Parathyroid adenoma (tissue), 2 donors: ENCODE measurements around the gene ABCC5.

Source experiments
- H2AFZ ChIP-seq: fragments of 300-600 bp; sonication (generic); one replicate; pipeline ENCODE4 v1.7.0; 2017; ENCODE audit warnings: antibody characterized with exemption, mild to moderate bottlenecking
- H3K27ac ChIP-seq: fragments of 300-600 bp; sonication (generic); one replicate; pipeline ENCODE4 v1.7.0; 2017
- H3K27me3 ChIP-seq: fragments of 300-600 bp; sonication (generic); one replicate; pipeline ENCODE4 v1.7.0; 2017; ENCODE audit warnings: low read length; ENCODE audit not compliant: control insufficient read depth, insufficient read depth
- H3K36me3 ChIP-seq: fragments of 300-600 bp; sonication (generic); one replicate; pipeline ENCODE4 v1.7.0; 2017; ENCODE audit warnings: low read length; ENCODE audit not compliant: control insufficient read depth, insufficient read depth
- H3K4me1 ChIP-seq: fragments of 300-600 bp; sonication (generic); one replicate; pipeline ENCODE4 v1.7.0; 2017; ENCODE audit warnings: control low read depth
- H3K4me2 ChIP-seq: fragments of 300-600 bp; sonication (generic); one replicate; pipeline ENCODE4 v1.7.0; 2017; ENCODE audit warnings: low read length
- H3K4me3 ChIP-seq: fragments of 300-600 bp; sonication (generic); one replicate; pipeline ENCODE4 v1.7.0; 2017; ENCODE audit warnings: low read depth, low read length
- H3K79me2 ChIP-seq: fragments of 300-600 bp; sonication (generic); one replicate; pipeline ENCODE4 v1.7.0; 2017; ENCODE audit warnings: control low read depth
- H3K9ac ChIP-seq: fragments of 300-600 bp; sonication (generic); one replicate; pipeline ENCODE4 v1.7.0; 2017; ENCODE audit warnings: mild to moderate bottlenecking
- H3K9me3 ChIP-seq: fragments of 300-600 bp; sonication (generic); one replicate; pipeline ENCODE4 v1.7.0; 2017; ENCODE audit warnings: low read length; ENCODE audit not compliant: control insufficient read depth
- TF ChIP-seq, protein P1 (sequence below): fragments of 300-600 bp; sonication (generic); IDR thresholded peaks from one replicate; pipeline ENCODE4 v1.7.0; 2017; ENCODE audit warnings: antibody characterized with exemption, mild to moderate bottlenecking
- donor health status: primary hyperparathyroidism.

The ABCC5 gene

DNA sequence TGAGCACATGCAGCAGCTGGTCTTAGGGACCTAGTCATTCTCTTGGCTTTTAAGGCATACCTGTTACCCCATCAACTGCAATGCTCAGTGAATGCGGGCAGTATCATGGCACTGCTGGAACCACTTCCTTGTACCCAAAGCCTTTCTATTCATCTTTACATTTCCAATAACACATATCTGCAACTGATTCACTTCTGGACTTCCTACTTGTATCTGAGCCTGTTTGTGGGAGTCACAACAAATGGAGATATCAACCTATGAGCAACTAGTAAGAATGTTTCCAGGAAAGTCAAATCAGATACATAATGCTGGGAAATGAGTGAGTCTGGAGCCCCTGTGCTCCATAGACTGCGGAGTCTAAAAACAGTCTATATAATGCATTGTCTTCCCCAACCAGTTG is 71.6 kb downstream of the ABCC5 start:
- Histone ChIP-seq H3K27ac (no peak overlapping the region), H2AFZ (no peak overlapping the region), H3K4me3 (no peak overlapping the region), H3K9me3 (no peaks in the 10 kb centered on the region), H3K4me2 (no peak overlapping the region), H3K4me1 (no peaks in the 10 kb centered on the region), H3K36me3 (no peaks in the 10 kb centered on the region), H3K27me3 (no peaks in the 10 kb centered on the region), H3K9ac (no peak overlapping the region), H3K79me2 (no peaks in the 10 kb centered on the region)
- TF ChIP-seq, protein P1, sequence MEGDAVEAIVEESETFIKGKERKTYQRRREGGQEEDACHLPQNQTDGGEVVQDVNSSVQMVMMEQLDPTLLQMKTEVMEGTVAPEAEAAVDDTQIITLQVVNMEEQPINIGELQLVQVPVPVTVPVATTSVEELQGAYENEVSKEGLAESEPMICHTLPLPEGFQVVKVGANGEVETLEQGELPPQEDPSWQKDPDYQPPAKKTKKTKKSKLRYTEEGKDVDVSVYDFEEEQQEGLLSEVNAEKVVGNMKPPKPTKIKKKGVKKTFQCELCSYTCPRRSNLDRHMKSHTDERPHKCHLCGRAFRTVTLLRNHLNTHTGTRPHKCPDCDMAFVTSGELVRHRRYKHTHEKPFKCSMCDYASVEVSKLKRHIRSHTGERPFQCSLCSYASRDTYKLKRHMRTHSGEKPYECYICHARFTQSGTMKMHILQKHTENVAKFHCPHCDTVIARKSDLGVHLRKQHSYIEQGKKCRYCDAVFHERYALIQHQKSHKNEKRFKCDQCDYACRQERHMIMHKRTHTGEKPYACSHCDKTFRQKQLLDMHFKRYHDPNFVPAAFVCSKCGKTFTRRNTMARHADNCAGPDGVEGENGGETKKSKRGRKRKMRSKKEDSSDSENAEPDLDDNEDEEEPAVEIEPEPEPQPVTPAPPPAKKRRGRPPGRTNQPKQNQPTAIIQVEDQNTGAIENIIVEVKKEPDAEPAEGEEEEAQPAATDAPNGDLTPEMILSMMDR, result no peak

- Histone ChIP-seq H3K79me2 (no peaks in the 10 kb centered on the region), H3K9me3 (no peaks in the 10 kb centered on the region), H3K9ac (no peak overlapping the region), H3K27ac (no peak overlapping the region), H2AFZ (no peak overlapping the region), H3K27me3 (no peaks in the 10 kb centered on the region), H3K4me2 (no peak overlapping the region), H3K4me1 (no peaks in the 10 kb centered on the region), H3K4me3 (no peak overlapping the region), H3K36me3 (no peaks in the 10 kb centered on the region)
- TF ChIP-seq, protein P1, result no peak
These were observed 72.9 kb downstream of the ABCC5 start for GRCh38 chr3:183944775-183945174.

- H3K4me1 ChIP-seq, result no peaks in the 10 kb centered on the region
- no peak overlapping the region for H3K9ac ChIP-seq
- no peak overlapping the region for H3K4me2 ChIP-seq
- no peaks in the 10 kb centered on the region for H3K79me2 ChIP-seq
- H3K9me3 ChIP-seq, result no peaks in the 10 kb centered on the region
- no peak overlapping the region for H3K27ac ChIP-seq
- no peaks in the 10 kb centered on the region for H3K36me3 ChIP-seq
- H3K4me3 ChIP-seq, result no peak overlapping the region
- no peaks in the 10 kb centered on the region for H3K27me3 ChIP-seq
- no peak overlapping the region for H2AFZ ChIP-seq
- TF ChIP-seq, protein P1, result no peak
These were observed 73.9 kb downstream of the ABCC5 start for GRCh38 chr3:183943739-183944138.

GRCh38 chr3:183941216-183941615 is 76.5 kb downstream of the ABCC5 start:
- Histone ChIP-seq H3K4me3 (no peak overlapping the region), H3K4me1 (no peaks in the 10 kb centered on the region), H3K9me3 (no peaks in the 10 kb centered on the region), H3K27me3 (no peaks in the 10 kb centered on the region), H3K79me2 (no peaks in the 10 kb centered on the region), H3K27ac (no peak overlapping the region), H3K36me3 (no peaks in the 10 kb centered on the region), H3K4me2 (no peak overlapping the region), H3K9ac (no peak overlapping the region), H2AFZ (no peak overlapping the region)
- TF ChIP-seq, protein P1, result no peak

DNA sequence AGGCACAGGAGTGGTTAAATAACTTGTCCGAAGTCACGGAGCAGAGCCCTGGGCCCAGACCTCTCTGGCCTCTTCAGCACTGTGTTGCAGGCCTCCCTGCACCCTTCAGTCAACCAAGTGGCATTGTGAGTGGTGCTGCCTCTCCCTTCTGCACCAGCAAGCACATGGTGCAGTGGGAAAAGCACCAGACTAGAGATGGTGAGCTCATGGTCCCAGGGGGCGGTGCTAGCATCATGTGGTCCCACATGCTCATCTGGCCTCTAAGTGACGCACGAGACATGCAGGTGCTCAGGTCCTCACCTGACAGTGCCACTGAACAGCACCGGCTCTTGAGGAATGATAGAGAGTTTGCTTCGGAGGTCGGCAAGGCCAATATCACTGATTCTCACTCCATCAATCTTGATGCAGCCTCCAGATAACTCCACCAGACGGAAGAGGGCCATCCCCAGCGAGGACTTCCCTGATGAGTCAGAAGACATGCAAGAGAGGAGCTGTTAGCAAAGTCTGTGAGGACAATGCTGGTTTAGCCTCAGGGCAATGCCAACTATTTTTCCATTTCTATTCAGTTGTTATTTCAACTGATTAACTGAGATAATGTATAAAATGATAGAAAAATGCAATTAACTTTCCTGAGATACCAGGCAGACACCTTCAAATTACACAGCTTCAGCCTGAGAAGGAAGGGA is 79.9 kb downstream of the ABCC5 start:
- H3K79me2 ChIP-seq, result no peaks in the 10 kb centered on the region
- H3K36me3 ChIP-seq, result no peaks in the 10 kb centered on the region
- no peak overlapping the region for H2AFZ ChIP-seq
- no peaks in the 10 kb centered on the region for H3K4me1 ChIP-seq
- no peak overlapping the region for H3K4me2 ChIP-seq
- no peak overlapping the region for H3K27ac ChIP-seq
- H3K27me3 ChIP-seq, result no peaks in the 10 kb centered on the region
- H3K9me3 ChIP-seq, result no peaks in the 10 kb centered on the region
- no peak overlapping the region for H3K4me3 ChIP-seq
- H3K9ac ChIP-seq, result no peak overlapping the region
- TF ChIP-seq, protein P1, result no peak
